Stomach (tissue), 9 donors: ENCODE data around the gene VTI1A. TPM values are rescaled to one million over a fixed set of nuclear protein-coding genes. Genes with fewer than 3 reads are reported as not detected.

ENCODE experiments used
- DNase-seq, 2 donors: peaks; one replicate each; pipeline versions ENCODE4 v3.0.0 to v3.0.0-alpha.2; 2013 to 2019
- H3K27ac ChIP-seq, 5 donors: fragments of 200-600 bp in 4 of 5; sonication (generic) in 4 of 5; one replicate each; pipeline ENCODE4 v1.5.1; 2013 to 2019; ENCODE audit warnings: mild to moderate bottlenecking in 1 of 5, moderate library complexity in 1 of 5
- H3K27me3 ChIP-seq, 3 donors: fragments of 200-600 bp; sonication (generic); one replicate each; pipeline ENCODE4 v1.5.1; 2017 to 2019; ENCODE audit warnings: mixed run types in 1 of 3
- H3K36me3 ChIP-seq, 4 donors: fragments of 200-600 bp; sonication (generic); 1 replicate in 3 of 4; 2 replicates in 1 of 4; pipeline ENCODE4 v1.5.1; 2016 to 2019
- H3K4me1 ChIP-seq, 4 donors: fragments of 200-600 bp; sonication (generic); one replicate each; pipeline ENCODE4 v1.5.1; 2016 to 2019
- H3K4me3 ChIP-seq, 4 donors: fragments of 200-600 bp; sonication (generic) in 3 of 4; one replicate each; pipeline ENCODE4 v1.5.1; 2016 to 2019; ENCODE audit warnings: mild to moderate bottlenecking in 1 of 4
- H3K9me3 ChIP-seq, 4 donors: fragments of 200-600 bp; sonication (generic); one replicate each; pipeline ENCODE4 v1.5.1; 2016 to 2019
- CTCF ChIP-seq, 7 experiments: fragments of 450-650 bp in 4 of 7; fragments of 200-600 bp in 3 of 7; sonication (generic) in 3 of 7; IDR thresholded peaks; one replicate each; pipeline ENCODE4 v1.5.1; 2016 to 2019; ENCODE audit warnings: antibody characterized with exemption in 7 of 7, control low read depth in 2 of 7, mild to moderate bottlenecking in 1 of 7
- EP300 ChIP-seq: sonication (generic); formaldehyde crosslinking; IDR thresholded peaks from one replicate; pipeline ENCODE4 v1.6.1; 2017; ENCODE audit warnings: antibody characterized with exemption
- POLR2A ChIP-seq, 4 donors: fragments of 450-650 bp; IDR thresholded peaks; one replicate each; pipeline ENCODE4 v1.6.1; 2016; ENCODE audit warnings: antibody characterized with exemption in 4 of 4, control low read depth in 2 of 4, mild to moderate bottlenecking in 1 of 4, moderate library complexity in 1 of 4
- POLR2AphosphoS5 ChIP-seq, 3 donors: sonication (generic); formaldehyde crosslinking; IDR thresholded peaks; one replicate each; pipeline ENCODE4 v1.6.1; 2016; ENCODE audit warnings: antibody characterized with exemption in 3 of 3
- WGBS, 5 donors: extraction: QIAGEN DNeasy Blood & Tissue Kit in 3 of 5; methylation state at CpG; one replicate each; pipeline versions ENCODE4 v1.1.5 to v1.1.7; 2013 to 2018; 5-methylcytosine and 5-hydroxymethylcytosine counted together
- intact Hi-C: fragments of 100-400 bp; cut with DNase I; formaldehyde crosslinking; loops from one replicate; pipeline ENCODE4 v1.15.1; 2023; ENCODE audit warnings: low total_unique reads
- polyA plus RNA-seq, 3 donors: library from polyadenylated mRNA; stranded (reverse); fragments of 200-250 nt; gene quantifications; one replicate each; pipeline ENCODE4 v1.2.3, GENCODE V29; 2013
- total RNA-seq, 5 donors: library from RNA; depleted of rRNA; stranded (reverse); fragments of >200 nt; gene quantifications; one replicate each; pipeline versions ENCODE4 v1.1.0 to v1.2.3, GENCODE V29; 2014 to 2016
- donor health status: healthy with polysubstance abuse.
- donor health status: Bipolar disorder and iron deficiency.
- donor health status: healthy.

Gene VTI1A
- total and polyA plus RNA-seq, 8 donors: 6.5 to 222 (median 57.4) TPM

DNA sequence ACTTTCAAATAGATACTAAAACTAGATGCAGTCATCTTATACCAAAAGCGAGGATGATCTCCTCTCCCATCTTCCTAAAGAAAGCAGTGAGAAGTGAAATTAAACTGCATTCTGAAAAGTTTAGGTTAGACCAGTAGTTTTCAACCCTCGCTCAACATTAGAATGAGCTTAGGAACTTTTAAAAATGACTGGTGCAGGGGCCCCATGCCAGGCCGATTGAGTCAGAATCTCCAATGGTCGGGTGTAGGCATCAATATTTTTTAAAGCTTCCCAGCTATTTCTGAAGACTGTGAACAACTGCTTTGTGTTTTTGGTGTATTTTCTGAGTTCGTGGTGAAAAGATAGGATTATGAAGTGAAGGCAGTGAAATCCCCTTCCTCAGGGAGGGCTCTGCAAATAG, 146.0 kb downstream of the VTI1A start:
- Histone ChIP-seq H3K27ac (no peak overlapping the region), H3K4me3 (no peak overlapping the region), H3K36me3 (peaks cover 0 to 4% (median 2%) of the 10 kb centered on the region in 4 donors), H3K4me1 (no peaks in the 10 kb centered on the region), H3K27me3 (no peaks in the 10 kb centered on the region), H3K9me3 (no peaks in the 10 kb centered on the region)
- DNase-seq: no peak
- 83 to 93% (median 90%) methylated on average over 5 of the region's 5 CpGs for WGBS, 5 donors
- TF ChIP-seq EP300: no peak
- no peak for TF ChIP-seq CTCF (IDR thresholded peaks at IDR 0.05)
- TF ChIP-seq POLR2A (IDR thresholded peaks at IDR 0.05): no peak
- no peak for TF ChIP-seq POLR2AphosphoS5 (IDR thresholded peaks at IDR 0.05)
- intact Hi-C loops: no loop called here

DNA sequence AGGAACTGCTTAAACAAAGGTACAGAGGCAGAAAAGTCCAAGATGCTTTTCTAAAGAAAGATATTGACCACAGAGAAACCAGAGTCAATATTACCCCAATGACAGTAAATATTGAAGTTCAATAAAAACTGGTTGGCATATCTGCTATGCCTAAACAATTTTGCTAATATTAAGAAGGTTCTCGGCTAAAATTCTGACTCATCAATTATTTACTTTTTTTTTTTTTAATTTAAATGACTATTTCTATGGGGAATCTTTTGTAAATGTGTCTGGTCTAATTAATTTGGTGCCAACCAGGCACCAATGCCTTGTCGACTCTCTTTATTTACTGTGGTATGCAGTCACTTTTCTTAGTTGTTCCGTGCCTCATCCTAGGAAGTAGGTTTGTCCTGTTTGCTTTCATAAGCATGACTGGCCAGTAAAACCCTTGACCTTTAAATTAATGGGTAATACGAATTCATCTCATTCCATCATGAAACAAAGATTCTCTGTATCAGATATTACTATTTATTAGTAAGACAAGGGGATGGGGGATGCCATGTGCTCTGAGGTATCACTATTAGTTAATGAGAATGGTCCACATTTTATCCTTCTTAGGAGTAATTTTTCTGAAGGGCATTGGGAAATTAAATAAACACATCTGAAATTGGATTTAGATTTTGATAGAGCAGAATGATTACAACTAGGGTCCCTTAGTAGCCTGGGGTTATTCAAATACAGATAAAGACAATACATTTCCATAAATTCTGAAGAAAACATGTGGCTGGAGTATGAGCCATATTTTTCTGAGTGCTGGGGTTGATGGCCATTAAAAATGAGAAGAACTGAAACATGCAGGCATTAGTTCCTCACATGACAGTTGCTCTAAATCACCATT, 154.4 kb downstream of the VTI1A start:
- no peak for DNase-seq
- H3K4me1 ChIP-seq: peaks cover 0 to 7% (median 0%) of the 10 kb centered on the region in 4 donors
- no peak for TF ChIP-seq POLR2AphosphoS5 (IDR thresholded peaks at IDR 0.05)
- no peak for TF ChIP-seq POLR2A (IDR thresholded peaks at IDR 0.05)
- no peak for TF ChIP-seq CTCF (IDR thresholded peaks at IDR 0.05)
- TF ChIP-seq EP300: no peak
- H3K27me3 ChIP-seq: no peaks in the 10 kb centered on the region
- no peaks in the 10 kb centered on the region for H3K36me3 ChIP-seq
- H3K9me3 ChIP-seq: no peaks in the 10 kb centered on the region
- intact Hi-C loops: no loop called here
- 64 to 78% (median 74%) methylated on average over 4 of the region's 4 CpGs for WGBS, 5 donors
- no peak overlapping the region for H3K4me3 ChIP-seq
- H3K27ac ChIP-seq: no peak overlapping the region

- peak in 1 of 2 donors; percentile 32 for DNase-seq
- intact Hi-C loops: no loop called here
- Histone ChIP-seq H3K36me3 (no peaks in the 10 kb centered on the region), H3K27ac (no peak overlapping the region), H3K27me3 (no peaks in the 10 kb centered on the region), H3K4me3 (no peak overlapping the region), H3K4me1 (peaks cover 0 to 7% (median 0%) of the 10 kb centered on the region in 4 donors), H3K9me3 (no peaks in the 10 kb centered on the region)
- WGBS, 5 donors: 42 to 84% (median 65%) methylated on average over 2 of the region's 2 CpGs
- TF ChIP-seq CTCF (IDR thresholded peaks at IDR 0.05): no peak
Observed at GRCh38 chr10:112603062-112603461, 156.0 kb downstream of the VTI1A start.

DNA sequence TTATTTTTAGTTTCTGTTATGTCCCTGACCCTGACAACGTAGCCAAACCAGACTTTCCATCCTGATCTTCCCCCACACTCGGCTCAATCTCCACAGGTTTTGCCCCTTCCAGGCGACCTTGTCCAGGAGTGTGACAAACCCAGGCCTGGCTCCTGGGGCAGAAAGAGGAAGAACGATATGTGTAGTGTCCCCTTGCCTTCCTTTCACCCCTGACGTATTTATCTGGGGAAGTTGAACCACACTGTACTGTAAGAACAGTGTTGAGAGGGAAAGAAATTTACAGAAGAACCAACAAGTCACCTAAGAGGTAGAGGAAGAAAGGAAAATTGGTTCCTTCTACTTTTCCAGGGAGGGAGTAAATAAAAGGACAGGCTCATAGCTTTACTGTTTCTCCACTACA, 158.0 kb downstream of the VTI1A start:
- Histone ChIP-seq H3K4me3 (no peak overlapping the region), H3K4me1 (peaks cover 0 to 7% (median 0%) of the 10 kb centered on the region in 4 donors), H3K27me3 (no peaks in the 10 kb centered on the region), H3K9me3 (no peaks in the 10 kb centered on the region), H3K36me3 (no peaks in the 10 kb centered on the region), H3K27ac (no peak overlapping the region)
- TF ChIP-seq POLR2AphosphoS5 (IDR thresholded peaks at IDR 0.05) (no peak), CTCF (IDR thresholded peaks at IDR 0.05) (no peak), POLR2A (IDR thresholded peaks at IDR 0.05) (no peak)
- DNase-seq: peak in 1 of 2 donors; percentile 12
- intact Hi-C loops: no loop called here
- WGBS, 5 donors: 69 to 90% (median 82%) methylated on average over 5 of the region's 5 CpGs
